GM19025 (cell line): Measurements from ENCODE around the gene SELENOV.
A peak's percentile ranks its signal among the peaks of the same experiment; 100 is the strongest.

Experiments
- ATAC-seq: cut with Tn5 transposase; IDR thresholded peaks from one replicate; pipeline ENCODE4 v1.9.1; 2021; ENCODE audit warnings: mild to moderate bottlenecking, low read depth, moderate library complexity; ENCODE audit not compliant: unreplicated experiment

The SELENOV gene

DNA sequence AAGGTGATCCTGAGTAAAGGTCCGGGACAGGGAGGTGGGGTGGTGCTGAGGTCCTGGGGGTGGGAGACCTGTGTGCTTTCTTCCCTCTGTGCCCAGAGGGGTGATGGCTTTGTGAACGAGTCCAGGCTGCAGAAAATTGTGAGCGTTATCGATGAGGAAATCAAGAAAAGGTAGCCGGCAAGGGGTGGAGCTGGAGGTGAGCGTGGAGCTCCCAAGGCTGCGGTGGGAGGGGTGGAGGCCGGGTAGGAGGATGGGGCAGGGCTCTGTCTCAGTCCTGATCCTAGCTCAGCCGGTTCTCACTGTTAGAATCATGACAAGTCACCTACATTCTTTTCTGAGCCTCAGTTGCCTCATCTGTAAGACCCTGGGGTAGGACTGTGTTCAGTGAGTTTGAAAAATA, 4.0 kb downstream of the SELENOV start:
- ATAC-seq = no peak

DNA sequence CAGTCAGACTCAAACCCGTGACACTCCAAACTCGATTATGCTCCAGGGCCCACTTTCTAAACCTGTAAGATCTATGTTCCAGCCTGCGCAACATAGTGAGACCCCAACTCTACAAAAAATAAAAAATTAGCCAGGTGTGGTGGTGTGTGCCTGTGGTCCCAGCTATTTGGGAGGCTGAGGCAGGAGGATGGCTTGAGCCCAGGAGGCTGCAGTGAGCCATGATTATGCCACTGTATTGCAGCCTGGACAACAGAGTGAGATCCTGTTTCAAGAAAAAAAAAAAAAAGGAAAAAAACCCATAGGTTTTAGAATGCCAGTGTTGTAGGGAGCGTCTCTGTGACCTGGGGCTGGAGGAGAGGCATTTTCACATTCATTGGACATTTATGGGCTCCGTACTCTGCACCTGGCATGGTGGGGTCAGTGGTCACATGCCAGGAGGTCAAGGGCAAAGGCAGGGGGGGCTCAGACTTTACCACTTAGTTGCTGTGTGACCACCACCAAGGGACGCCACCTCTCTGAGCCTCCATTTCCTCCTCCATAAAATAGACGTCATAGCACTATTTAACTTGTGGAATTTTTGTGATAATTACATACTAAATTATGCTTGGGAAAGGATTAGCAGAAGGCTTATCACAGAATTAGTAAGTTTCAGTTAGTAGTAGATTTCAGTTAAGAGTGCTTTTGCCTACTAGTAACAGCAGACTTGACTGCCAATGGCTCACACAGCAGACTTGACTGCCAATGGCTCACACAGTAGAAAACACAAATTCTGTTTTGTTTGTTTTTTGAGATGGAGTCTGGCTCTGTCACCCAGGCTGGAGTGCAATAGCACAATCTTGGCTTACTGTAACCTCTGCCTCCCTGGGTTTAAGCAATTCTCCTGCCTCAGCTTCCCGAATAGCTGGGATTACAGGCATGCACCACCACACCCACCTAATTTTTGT, 5.9 kb downstream of the SELENOV start:
- ATAC-seq = no peak

DNA sequence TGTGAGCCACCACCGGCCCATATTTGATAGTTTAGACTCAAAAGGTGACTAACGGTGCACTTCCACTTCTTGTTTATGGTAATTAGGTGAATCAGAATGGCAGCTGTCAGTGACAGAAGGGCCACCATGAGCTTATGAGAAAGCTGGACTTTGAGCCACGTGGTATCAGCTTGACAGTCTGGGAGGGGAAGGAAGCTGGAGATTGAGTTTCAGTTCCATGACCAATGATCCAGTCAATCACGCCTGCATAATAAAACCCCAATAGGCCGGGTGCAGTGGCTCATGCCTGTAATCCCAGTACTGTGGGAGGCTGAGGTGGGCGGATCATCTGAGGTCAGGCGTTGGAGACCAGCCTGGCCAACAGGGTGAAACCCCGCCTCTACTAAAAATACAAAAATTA, 9.6 kb downstream of the SELENOV start:
- no peak for ATAC-seq

DNA sequence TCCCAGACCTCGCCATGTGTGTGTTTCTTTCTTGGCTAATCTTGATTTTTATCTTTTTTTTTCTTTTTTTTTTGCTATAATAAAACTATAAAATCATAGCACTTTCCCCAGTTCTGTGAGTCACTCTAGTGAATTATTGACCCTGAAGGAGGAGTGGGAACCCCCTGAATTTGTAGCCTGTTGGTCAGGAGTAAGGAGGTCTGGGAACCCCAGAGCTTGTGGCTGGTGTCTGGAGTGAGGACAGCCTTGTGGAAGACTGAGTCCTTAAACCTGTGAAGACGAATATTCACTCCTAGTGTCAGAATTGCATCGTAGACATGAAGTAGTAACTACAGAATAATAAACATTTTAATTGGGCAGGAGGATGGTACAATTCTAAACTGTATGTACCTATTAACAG, 10.3 kb downstream of the SELENOV start:
- ATAC-seq = no peak

DNA sequence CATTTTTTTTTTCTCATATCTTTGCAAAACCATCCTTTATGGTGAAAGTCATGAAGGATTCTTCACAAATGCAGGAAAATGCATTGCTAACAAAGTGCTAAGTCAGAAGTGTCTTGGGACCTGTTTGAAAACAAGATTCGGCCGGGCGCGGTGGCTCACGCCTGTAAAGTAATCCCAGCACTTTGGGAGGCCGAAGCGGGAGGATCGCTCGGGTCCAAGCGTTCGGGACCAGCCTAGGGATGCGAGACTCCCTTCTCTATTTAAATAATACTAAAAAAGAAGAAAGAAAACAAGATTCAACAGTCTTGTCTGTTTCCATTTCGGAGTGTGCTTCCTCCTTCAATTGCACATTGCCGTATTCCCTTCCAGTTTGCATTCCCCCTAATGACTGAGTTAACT, 16.9 kb downstream of the SELENOV start:
- no peak for ATAC-seq

DNA sequence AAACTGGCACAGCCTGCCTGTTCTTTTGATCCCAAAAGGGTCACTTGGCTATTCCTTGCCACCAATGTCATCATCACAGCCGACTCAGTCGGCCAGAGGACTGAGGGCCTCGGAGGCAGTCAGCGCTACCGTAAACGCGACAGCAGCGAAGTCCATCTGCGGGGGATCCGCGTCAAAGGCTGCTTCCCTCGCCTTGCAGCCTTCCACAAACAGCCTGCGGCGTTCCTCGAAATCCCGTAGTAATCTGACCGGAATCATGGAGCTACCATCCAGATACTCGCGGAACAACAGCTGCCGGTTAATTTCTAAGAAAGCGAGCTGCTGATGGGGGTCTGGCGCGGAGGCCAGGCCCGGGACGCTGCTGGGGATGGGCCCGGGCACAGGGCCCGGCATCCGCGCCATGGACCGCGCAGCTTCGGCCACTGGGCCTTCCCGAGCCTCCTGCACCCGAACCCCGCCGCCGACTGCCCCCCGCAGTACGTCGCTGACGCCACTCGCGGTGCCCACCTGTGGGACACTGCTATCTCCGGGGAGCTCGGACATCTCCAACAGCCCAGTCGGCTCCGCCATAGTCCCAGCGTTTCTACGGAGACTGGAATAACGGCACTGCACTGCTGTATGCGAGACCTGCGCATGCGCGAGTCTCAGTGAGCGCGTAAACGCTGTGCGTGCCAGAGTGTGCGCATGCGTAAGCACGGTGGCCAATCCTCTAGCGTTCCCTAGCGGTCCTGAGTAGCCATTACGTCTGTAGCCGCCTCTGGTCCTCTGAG, 17.5 kb downstream of the SELENOV start, which contains the start of gene EID2B:
Gene EID2B (minus strand): TSS at position 620 of the 770 bp plus-strand sequence. CDS start 50 bp downstream, at position 570.
- peak; percentile 84 for ATAC-seq

DNA sequence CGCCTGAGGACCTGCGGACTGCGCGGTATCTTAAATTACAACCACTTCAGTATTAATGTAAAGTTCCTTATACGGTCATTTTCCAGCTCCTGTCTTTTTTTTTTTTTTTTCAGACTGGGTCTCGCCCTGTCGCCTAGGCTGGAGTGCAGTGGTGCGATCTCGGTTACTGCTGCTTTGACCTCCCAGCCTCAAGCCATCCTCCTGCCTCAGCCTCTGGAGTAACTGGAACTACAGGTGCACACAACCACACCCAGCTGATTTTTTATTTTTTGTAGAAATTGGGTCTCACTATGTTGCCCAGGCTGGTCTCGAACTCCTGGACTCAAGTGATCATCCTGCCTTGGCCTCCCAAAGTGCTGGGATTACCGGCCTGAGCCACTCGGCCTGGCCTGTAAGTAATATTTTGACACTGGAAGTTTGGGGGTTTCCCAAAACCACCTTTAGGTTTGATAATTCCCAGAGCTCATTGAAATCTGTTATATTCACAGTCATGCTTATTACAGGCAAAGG, 18.1 kb downstream of the SELENOV start:
- ATAC-seq = no peak

DNA sequence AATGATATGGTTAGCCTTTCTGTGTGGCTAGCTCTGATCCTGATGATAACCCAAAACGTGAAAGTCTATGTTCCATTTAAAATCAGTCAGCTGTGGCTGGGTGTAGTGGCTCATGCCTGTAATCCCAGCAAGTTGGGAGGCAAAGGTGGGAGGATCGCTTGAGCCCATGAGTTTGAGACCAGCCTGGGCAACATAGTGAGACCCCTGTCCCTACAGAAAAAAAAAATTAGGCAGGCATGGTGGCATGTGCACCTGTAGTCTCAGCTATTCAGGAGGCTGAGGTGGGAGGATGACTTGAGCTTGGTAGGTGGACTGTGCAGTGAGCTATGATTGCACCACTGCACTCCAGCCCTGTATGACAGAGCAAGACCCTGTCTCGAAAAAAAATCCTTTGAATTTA, 18.9 kb downstream of the SELENOV start:
- no peak for ATAC-seq

DNA sequence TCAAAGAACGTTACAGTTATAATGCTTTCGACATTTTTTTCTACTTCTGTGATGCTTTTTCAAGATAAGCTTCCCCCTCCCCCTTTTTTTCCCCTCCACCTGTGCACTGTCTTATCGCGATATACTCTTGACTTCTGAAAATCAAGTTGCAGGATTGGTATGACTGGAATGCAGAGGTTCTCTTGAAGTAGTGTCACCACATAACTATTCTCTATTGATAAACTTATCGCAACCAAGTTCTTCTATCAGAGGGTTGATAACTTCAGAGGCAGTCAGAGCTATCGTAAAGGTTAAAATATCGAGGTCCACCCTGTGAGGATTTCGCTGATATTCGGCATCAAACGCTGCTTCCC, 24.2 kb downstream of the SELENOV start:
- ATAC-seq = no peak

DNA sequence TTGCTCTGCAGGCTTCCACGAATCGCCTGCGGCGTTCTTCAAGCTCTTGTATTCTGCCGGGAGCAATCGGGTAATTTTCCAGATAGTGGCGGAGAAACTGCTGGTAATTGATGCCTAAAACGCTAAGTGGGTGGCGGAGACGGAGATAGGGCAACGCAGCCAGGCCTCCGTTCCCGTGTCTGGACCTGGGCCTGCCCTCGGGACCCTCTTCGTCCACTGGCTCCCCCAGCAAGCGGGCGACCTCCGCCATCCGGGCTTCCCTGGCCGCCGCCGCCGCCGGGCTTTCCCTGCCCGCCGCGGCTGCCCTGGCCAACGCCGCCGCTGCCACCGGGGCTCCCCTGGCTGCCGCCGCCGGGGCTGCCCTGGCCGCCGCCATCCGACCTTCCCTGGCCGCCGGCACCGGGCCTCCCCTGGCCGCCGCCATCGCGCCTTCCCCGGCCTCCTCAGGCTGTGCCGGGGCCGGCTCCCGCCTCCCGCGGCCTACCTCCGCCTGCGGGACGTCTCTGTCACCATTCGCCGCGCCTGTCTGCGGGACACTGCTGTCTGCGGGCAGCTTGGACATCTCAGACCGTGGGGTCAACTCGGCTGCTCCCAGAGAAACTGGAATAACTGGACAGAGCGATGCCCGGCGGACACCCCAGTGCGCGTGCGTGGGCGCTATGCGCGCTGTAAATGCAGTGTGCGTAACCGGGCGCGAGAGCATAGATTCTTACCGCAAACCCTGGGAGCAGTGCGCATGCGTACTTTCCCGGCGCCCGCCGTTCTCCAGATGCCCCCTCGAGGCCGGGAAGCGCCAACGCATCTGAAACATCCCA, 24.8 kb downstream of the SELENOV start, which contains the start of gene EID2:
Gene EID2 (minus strand): TSS at position 644 of the 815 bp plus-strand sequence. CDS start 82 bp downstream, at position 562.
- peak; percentile 77 for ATAC-seq

DNA sequence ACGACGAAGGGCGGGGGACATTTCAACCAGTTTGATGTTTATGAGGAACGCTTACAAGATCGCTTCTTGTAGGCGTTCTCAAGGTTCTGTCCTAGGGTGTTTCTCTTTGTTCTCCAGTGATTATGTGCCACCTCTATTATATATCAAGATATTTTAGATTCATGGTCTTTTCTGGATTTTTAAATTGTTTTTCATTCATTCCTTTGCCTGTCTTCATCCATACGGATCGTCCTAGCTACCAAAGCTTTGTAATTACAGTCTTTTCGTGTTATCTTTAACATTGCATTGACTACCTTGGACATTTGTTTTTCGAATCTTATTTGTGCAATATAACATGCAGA, 25.4 kb downstream of the SELENOV start:
- no peak for ATAC-seq

DNA sequence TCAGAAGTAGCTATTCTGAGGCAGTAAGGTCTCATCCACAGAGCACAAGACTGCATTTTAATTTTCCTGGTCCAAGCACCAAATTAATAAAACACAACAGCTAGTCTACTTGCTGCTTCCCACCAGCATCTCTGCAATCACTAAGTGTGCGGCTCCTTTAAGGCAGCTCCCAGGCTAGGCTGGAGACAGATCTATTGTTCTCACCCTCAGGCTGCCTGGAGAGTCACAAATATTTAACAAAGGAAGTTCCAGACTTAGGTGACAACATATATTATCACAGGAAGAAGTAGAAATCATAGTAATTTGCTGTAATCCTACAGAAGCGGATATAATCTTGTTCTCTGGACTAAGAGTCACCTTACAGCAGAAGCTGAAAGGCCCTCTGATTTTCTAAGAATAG, 27.3 kb downstream of the SELENOV start:
- ATAC-seq = no peak

DNA sequence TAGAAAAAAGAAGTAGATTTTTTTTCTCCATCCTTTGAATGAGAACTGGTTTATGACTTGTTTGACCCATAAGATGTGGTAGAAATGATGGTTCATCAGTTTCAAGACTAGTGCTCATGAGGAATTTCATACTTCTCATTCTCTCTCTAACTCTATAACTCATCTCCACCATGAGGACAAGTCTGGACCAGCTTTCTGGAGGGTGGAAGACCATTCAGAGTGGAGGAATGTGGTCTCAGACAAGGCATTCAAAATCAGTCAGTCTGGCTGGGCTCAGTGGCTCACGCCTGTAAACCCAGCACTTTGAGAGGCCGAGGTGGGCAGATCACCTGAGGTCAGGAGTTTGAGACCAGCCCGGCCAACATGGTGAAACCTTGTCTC, 28.5 kb downstream of the SELENOV start:
- no peak for ATAC-seq

DNA sequence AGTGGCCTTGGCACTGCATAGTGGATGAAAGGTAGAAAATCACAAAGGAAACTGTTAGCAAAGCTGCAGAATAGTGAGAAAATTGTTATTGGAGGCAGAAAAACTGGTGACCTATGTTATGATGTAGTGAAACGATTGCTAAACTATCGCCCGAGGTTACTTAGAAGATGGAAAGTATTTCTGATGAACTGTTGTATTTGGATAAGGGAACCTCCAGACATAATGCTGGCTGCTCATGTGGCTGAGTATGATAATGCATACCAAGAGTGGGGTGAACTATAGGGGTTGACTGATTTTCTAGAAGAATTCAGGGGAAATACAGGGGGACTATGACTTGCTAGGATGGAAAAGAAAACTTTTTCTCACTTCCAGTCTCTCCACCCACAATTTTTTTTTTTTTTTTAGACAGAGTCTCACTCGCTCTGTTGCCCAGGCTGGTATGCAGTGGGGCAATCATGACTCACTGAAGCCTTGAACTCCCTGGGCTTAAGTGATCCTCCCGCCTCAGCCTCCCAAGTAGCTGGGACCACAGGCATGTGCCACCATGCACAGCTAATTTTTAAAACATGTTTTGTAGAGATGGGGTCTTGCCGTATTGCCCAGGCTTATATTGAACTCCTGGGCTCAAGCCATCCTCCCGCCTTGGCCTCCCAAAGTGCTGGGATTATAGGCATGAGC, 29.4 kb downstream of the SELENOV start:
- ATAC-seq = no peak

DNA sequence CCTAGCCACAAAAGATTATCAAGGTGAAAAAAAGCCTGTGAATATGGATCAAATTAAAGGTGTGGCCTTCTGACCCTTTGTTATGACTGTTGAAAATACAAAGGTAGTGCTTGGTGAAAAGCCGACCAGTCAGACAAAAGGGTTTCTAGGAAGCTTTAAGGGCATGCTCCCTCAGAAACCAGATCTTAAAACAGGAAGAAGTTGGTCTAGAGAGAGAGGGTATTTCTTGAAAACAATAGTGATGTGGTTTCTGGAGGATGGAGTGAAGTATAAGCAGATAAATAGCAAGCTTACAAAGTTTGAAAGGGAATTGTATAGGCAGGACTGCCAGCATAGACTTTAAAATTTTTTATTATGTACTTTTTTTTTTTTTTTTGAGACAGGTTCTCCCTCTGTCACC, 30.0 kb downstream of the SELENOV start:
- no peak for ATAC-seq

DNA sequence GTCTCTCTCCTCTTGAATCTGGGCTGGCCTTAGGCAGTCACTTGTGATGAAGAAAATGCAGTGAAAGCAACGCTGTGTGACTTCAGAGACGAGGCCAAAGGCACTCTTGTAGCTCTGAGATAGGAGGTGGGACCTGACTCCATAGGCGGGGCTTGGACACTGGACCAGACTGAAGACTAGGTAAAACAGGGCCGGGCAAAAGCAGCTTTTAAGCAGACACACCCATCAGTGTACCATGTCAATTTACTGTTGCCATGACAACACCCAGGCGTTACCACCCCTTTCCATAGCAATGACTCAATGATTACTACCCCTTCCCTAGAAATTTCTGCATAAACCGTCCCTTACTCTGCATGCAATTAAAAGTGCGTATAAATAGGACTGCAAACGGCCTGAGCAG, 31.7 kb downstream of the SELENOV start:
- no peak for ATAC-seq

DNA sequence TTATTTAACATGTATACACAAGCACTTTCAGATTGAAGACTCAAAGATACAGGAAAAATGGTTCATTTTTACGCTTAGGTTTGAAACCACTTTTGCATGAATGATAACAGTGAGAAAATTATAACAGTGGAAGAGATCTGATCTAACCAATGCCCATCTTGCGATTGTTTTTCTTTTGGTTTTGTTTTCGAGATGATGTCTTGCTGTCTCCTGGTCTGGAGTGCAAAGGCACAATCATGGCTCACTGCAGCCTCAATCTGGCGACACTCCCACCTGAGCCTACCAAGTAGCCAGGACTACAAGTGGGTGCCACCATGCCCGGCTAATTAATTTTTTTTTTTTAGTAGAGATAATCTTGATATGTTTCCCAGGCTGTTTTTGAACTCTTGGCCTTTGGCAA, 35.3 kb downstream of the SELENOV start:
- no peak for ATAC-seq

DNA sequence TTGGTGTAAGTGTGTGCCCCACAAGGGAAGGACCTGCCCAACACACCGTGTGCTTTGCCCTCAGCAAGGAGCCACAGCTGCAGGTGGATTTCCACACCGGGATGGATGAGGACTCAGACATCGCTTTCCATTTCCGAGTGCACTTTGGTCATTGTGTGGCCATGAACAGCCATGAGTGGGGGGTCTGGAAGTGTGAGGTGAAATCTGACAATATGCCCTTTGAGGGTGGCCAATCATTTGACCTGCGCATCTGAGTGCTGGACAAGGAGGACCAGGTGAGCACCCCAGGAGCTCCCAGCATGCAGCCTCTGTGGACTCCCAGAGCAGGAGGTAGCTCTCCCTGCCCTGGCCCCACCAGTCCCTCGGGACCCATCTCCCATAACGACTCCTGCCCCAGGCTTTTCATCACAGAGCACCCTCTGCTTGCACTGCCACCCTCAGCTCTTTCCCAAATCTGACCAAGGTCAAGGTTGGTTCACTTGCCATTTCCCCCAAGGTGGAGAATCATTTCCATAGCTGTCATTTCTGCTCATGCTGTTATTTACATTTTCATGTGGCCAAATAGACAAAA, 38.2 kb downstream of the SELENOV start:
- no peak for ATAC-seq

DNA sequence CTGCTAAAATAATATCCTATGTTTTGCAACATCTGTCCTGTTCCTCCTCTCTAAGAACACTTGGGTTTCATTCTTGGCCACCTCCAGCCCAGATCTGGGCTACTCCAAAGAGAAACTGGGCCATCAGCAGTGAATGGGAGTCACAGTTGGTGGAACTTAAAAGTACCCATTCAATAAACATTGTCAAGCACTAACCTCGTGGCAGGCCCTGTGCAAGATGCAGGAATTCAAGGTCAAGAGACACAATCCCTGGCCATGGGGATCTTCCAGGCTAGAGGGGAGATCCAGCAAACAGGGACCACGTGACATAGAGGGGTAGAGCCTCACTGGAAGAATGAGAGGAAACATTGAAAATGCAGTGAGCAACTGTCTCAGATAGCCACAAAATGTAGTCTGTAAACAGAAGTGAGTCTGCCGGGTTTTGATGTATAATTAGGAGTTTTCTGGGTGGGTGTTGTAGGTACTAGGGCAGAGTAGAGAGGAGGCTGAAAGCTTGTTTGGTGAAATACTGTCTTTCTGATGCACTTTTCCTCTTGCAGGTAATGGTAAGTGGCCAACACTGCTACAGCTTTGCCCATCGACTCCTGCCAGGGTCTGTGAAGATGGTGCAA, 39.9 kb downstream of the SELENOV start:
- ATAC-seq = no peak
